Smooth muscle cell (in vitro differentiated cells): Measurements from ENCODE around the gene C10orf53. TPM values are rescaled to one million over a fixed set of nuclear protein-coding genes. Genes with fewer than 3 reads are reported as not detected.

Experiments used
- DNase-seq: peaks from one replicate; lab custom pipeline; 2025; ENCODE audit not compliant: unreplicated experiment; lab: John Stamatoyannopoulos, UW
- H2AFZ ChIP-seq: fragments of 200-600 bp; sonication (generic); 2 replicates; pipeline ENCODE4 v1.6.0; 2016; ENCODE audit warnings: antibody characterized with exemption, low read depth, mild to moderate bottlenecking
- H3F3A ChIP-seq: fragments of 200-600 bp; sonication (generic); 2 replicates; pipeline ENCODE4 v1.6.0; 2017; ENCODE audit warnings: antibody characterized with exemption, low read depth
- H3K27ac ChIP-seq: fragments of 200-600 bp; sonication (generic); 2 replicates; pipeline ENCODE4 v1.5.1; 2016; ENCODE audit warnings: low read depth, mild to moderate bottlenecking
- H3K27me3 ChIP-seq: fragments of 200-600 bp; sonication (generic); 2 replicates; pipeline ENCODE4 v1.6.1; 2016; ENCODE audit warnings: low read depth, mild to moderate bottlenecking
- H3K36me3 ChIP-seq: fragments of 200-600 bp; sonication (generic); 2 replicates; pipeline ENCODE4 v1.5.1; 2016; ENCODE audit warnings: low read depth
- H3K4me1 ChIP-seq: fragments of 200-600 bp; sonication (generic); 2 replicates; pipeline ENCODE4 v1.5.1; 2016; ENCODE audit warnings: low read depth
- H3K4me2 ChIP-seq: fragments of 200-600 bp; sonication (generic); 2 replicates; pipeline ENCODE4 v1.6.0; 2016; ENCODE audit warnings: mild to moderate bottlenecking
- H3K4me3 ChIP-seq: fragments of 200-600 bp; sonication (generic); 2 replicates; pipeline ENCODE4 v1.5.1; 2016; ENCODE audit warnings: mild to moderate bottlenecking
- H3K79me2 ChIP-seq: fragments of 200-600 bp; sonication (generic); 2 replicates; pipeline ENCODE4 v1.6.0; 2016; ENCODE audit warnings: low read depth, mild to moderate bottlenecking
- H3K9ac ChIP-seq: fragments of 200-600 bp; sonication (generic); 2 replicates; pipeline ENCODE4 v1.6.0; 2016; ENCODE audit warnings: low read depth
- H3K9me3 ChIP-seq: fragments of 200-600 bp; sonication (generic); replicated peaks from 2 replicates; pipeline ENCODE4 v1.5.1; 2016; ENCODE audit warnings: low read depth
- H4K20me1 ChIP-seq: fragments of 200-600 bp; sonication (generic); 2 replicates; pipeline ENCODE4 v1.6.0; 2016; ENCODE audit warnings: low read depth
- CTCF ChIP-seq: fragments of 200-600 bp; sonication (generic); IDR thresholded peaks from 2 replicates; pipeline ENCODE4 v1.5.1; 2017; ENCODE audit warnings: borderline replicate concordance, mild to moderate bottlenecking, antibody characterized with exemption; ENCODE audit not compliant: insufficient read depth, poor library complexity, severe bottlenecking
- WGBS: methylation state at CpG from one replicate; pipeline ENCODE4 v1.1.7; 2016; ENCODE audit warnings: low lambda C conversion rate; 5-methylcytosine and 5-hydroxymethylcytosine counted together
- polyA plus RNA-seq: library from polyadenylated mRNA; unstranded; fragments of >200 nt; fragmentation: Nextera tagmentation; extraction: Ambion mirVana; gene quantifications from 2 replicates; pipeline ENCODE4 v1.2.1, GENCODE V29; 2016
- total RNA-seq: library from RNA; depleted of rRNA; stranded (reverse); fragments of >200 nt; gene quantifications from 2 replicates; pipeline ENCODE4 v1.2.3, GENCODE V29; 2014

C10orf53 gene
- total and polyA plus RNA-seq, 2 experiments from 2014 or later: not detected

- no peak overlapping the region for H3K27ac ChIP-seq
- H3K9ac ChIP-seq: no peak overlapping the region
- no peaks in the 10 kb centered on the region for H4K20me1 ChIP-seq
- 43% methylated on average over 13 of the region's 17 CpGs for WGBS
- no peak overlapping the region for H3K4me3 ChIP-seq
- peaks cover 6% of the 10 kb centered on the region for H3K27me3 ChIP-seq
- no peak for TF ChIP-seq CTCF
- H3K4me1 ChIP-seq: no peaks in the 10 kb centered on the region
- no peak for DNase-seq
- no peak overlapping the region for H2AFZ ChIP-seq
- no peaks in the 10 kb centered on the region for H3K9me3 ChIP-seq
- H3F3A ChIP-seq: no peaks in the 10 kb centered on the region
- H3K79me2 ChIP-seq: no peaks in the 10 kb centered on the region
- H3K4me2 ChIP-seq: no peak overlapping the region
- no peaks in the 10 kb centered on the region for H3K36me3 ChIP-seq
These were observed 30.2 kb upstream of the C10orf53 start for GRCh38 chr10:49649294-49649693.

- Histone ChIP-seq H3F3A (no peaks in the 10 kb centered on the region), H4K20me1 (no peaks in the 10 kb centered on the region), H3K27ac (no peak overlapping the region), H3K36me3 (no peaks in the 10 kb centered on the region), H3K9ac (no peak overlapping the region), H3K27me3 (peaks cover 3% of the 10 kb centered on the region), H3K4me3 (no peak overlapping the region), H3K4me2 (no peak overlapping the region), H3K9me3 (no peaks in the 10 kb centered on the region), H3K4me1 (no peaks in the 10 kb centered on the region), H2AFZ (no peak overlapping the region), H3K79me2 (no peaks in the 10 kb centered on the region)
- 71% methylated on average over 8 of the region's 8 CpGs for WGBS
- TF ChIP-seq CTCF: no peak
- no peak for DNase-seq
These were observed 29.3 kb upstream of the C10orf53 start for GRCh38 chr10:49649936-49650723.

- Histone ChIP-seq H3K4me3 (no peak overlapping the region), H3K9me3 (no peaks in the 10 kb centered on the region), H3K9ac (no peak overlapping the region), H3K79me2 (no peaks in the 10 kb centered on the region), H4K20me1 (no peaks in the 10 kb centered on the region), H3F3A (no peaks in the 10 kb centered on the region), H2AFZ (no peak overlapping the region), H3K4me1 (no peaks in the 10 kb centered on the region), H3K27me3 (no peaks in the 10 kb centered on the region), H3K36me3 (no peaks in the 10 kb centered on the region), H3K4me2 (no peak overlapping the region), H3K27ac (no peak overlapping the region)
- no peak for TF ChIP-seq CTCF
- DNase-seq: no peak
- 67% methylated on average over 1 of the region's 1 CpG for WGBS
These were observed 28.8 kb upstream of the C10orf53 start for GRCh38 chr10:49650724-49651034.
